NCI-H1694 (cell line): ENCODE data around the gene LENEP.

Experiments
- DNase-seq: peaks from one replicate; lab custom pipeline; 2025; lab: John Stamatoyannopoulos, UW

LENEP gene

DNA sequence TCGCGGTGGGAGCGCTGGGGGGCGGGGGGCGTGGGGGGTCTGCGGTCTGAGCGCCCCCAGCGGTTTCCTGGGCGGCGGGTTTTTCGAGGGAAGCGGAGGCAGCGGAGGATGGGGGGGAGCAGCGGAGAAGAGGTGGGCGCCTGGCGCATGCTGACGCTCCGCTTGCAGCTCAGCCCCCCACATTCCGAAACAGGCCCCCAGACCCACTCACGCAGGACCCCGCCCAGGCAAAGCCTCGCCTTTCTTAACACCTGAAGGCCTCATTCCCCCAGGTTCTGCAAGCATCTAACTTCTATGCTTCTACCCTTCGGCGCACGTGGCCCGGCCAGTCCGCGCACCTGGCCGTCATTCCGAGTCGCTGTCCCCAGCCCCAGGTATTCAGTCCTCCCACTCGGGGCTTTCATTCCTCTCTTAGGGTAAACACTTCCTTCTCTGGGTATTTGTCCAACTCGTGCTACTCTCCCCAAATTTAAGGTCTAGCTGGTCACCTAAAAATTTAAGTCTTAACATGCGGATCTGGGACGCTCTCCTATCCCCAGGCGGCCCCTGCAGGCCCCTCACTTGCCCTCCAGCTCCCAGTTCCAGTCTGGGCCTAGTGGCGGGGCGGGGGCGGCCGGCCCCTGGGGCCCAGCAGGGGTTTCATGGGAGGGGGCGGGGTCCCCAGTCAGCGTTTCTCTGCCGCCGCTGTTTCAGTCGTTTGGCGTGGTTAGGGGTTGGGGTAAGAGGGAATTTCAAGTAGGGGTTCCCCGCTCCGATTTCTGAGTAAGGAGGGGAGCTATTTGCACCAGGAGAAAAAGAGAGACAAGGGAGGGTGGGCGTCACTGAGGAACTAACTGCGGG lies 6.4 kb downstream of the LENEP start:
- DNase-seq: no peak

GRCh38 chr1:155000411-155000725 lies 7.0 kb downstream of the LENEP start:
- peak; percentile 83 for DNase-seq

- peak; percentile 89 for DNase-seq
These were observed 7.5 kb downstream of the LENEP start for GRCh38 chr1:155000726-155001424.

DNA sequence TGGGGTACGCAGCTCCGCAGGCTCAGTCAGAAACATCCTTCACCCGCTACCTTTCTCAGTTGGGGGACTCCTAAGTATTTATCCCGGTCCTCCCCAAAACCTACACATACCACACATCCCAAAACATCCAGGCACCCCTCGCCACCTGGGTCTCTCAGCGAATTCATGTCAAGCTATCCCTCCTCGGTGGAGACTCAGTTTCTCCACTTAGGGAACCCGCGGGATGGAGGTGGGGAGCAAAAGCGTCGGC lies 8.0 kb downstream of the LENEP start:
- DNase-seq: no peak

GRCh38 chr1:155001675-155002463 lies 8.5 kb downstream of the LENEP start:
- peak; percentile 99 for DNase-seq

- no peak for DNase-seq
These were observed 9.3 kb downstream of the LENEP start, which contains the start of gene ZBTB7B for GRCh38 chr1:155002464-155003226. Gene ZBTB7B, plus strand, starts transcription at chr1:155002802. Its CDS starts 11,859 bp downstream, at chr1:155014661.

- peak; percentile 21 for DNase-seq
These were observed 9.9 kb downstream of the LENEP start for GRCh38 chr1:155003227-155003765.

GRCh38 chr1:155003766-155004351 lies 10.5 kb downstream of the LENEP start:
- no peak for DNase-seq

DNA sequence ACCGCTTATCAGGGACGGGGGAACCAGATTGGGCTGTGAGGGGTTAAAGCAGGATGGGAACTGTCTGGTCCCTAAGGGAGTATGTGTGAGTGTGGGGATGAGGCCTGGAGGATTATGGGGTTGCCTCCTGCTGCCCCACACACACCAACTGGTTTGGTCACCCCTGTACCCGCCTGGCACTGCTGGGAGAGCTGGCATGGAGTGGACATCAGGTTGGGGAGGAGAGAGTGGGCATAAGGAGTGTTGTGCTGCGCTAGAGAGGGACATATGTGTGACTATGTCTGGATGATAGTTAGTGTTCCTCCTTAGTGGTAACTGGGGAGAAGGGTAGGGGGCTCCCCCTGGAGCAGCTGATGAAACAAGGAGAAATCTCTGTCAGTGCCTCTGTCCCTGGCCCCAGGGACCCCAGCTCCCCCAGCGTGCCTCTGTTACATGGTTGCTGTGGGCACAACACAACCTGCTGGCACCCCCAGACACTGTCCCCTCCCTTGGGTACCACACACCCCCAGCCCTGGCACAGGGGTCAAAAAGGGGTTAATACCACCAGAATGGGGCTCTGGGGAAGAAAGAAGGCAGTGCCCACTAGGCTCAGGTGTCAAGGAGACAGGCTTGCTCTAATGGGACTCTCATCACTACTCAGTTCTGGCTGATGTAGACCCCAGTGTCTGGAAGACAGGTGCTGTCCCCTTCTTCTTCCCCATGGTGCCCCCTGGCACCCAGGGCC lies 11.1 kb downstream of the LENEP start:
- DNase-seq: no peak

DNA sequence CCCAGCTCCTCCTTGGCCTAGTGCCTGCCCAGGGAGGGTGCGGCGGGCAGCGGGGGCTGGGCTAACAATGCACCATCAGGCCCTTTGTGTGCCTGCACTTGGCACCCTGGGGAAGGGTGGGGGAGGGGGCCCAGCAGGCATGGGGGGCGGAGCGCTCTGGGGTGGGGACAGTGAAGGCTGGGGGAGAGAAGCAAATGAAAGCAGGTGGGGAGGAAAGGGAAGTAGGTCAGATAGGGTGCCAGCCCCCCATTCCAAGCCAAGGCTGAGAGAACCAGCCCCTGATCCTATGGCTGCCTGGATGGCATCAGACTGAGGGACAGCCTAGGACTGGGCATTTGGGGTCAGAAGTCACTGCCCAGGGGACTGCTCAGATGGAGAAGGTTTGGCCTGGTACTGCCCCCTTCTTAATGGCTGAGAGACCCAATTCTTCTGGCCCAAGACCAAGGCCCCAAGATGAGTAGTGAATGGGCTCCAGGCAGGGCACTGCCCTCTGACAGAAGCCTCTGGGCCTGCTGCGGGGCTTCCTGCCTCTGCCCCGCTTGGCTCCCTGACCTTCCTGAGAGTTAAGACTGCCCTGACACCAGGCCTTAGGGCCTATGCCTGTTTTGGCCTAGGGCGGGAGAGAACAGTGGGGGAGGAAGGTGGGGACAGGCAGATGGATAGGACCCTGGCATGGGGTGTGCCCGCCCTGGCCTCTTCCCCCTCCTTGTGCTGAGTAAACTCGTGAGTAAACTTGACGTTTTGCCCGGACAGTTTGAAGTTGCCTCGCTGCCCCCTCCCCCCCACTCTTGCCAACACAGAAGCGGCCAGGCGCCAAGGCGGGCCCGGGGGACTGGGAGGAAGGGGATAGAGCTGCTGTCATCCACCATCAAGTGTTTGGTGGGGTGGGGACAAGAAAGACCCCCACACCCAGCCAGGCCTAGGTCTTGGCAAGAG lies 12.0 kb downstream of the LENEP start:
- DNase-seq: no peak

DNA sequence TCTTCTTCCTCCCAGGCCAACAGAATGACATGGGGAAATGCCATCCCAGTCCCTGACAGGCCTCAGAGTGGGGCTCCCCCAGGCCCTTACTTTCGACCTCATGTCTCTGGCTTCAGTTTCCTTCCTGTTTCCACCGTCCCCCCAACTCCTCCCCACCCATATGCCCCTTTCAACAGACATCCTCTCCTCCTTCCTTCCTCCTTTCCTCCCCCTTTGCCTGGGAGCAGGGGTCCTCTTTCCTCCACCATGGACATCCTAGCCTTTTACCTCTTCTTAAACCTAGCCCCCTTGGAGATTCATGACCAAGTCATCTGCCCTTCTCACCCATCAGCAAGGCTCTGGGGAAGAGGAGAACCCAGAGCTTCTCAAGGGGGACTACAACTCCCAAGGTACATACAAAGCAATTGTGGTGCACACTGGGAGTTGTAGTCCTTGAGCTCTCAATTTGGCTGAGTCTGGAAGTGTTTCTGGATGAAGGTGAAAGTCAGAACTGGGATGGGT lies 13.3 kb downstream of the LENEP start:
- peak; percentile 65 for DNase-seq

DNA sequence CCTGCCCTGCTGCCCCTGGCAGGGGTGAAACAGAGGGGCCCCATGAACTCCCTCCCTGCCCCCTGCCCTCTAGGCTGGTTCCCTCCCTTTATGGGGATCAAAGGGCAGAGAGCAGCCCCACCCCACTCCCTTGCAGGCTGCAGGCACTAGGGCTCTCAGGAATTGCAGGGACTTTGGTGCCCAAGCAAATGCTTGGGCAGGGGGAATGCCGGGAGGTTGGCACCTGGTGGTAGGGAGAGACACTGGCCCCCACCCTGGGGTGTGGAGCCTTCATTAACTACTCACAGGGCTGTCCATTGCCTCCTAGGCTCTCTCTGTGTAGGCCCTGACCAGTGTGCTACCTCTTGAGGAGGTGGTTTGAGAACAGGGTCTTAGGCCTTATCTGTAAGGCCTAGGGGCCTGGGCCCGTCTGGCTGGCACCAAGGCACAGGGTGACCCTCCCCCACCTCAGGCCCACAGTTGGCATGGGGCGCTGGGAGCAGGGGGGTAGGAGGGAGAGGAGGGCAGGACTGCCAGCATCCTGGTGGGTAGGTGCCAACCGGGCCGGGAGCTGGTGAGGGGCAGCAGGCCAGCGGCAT lies 14.0 kb downstream of the LENEP start:
- no peak for DNase-seq

DNA sequence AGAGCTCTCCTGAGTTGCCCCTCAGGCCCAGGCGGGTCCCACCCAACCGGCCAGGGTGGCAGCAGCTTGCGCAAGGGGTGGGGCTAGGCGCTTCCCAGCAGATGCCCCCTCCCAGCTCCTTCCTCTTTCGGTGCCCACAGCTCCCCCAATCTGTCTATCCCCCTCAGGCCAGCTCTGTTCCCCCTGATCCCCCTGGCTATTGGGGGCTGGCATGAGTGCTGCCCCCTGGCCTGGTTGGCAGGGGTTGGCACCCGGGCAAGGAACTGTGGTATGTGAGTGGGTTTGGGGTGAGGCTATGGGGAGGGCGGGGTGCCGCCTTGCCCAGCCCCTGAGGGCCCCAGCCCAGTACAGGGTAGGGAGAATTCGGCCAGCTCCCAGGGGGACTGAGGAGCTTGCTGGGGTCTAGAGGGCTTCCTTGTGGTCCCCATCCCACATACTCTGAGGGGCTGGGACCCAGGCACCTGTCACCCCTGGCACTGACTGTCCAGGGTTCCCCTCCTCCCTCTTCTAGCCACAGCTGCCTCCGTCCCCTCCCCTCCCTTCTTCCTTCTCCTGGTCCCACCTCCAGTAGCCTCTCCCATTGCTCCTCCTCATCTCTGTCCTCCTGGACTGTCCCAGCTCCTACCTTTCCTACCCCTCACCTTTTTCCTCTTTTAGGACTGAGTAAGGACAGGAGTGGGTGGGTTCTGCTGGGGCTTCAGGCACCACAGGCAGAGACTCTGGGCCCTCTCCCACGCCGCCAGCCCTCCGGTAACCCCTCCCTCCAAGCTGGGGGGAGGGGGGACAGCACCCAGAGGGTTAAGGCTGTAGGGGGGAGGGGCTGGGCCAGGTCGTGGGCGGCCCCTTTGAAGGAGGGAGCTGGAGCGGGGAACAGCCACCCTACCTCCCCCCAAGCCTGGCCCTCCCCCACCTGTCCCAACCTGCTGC lies 14.9 kb downstream of the LENEP start:
- no peak for DNase-seq

DNA sequence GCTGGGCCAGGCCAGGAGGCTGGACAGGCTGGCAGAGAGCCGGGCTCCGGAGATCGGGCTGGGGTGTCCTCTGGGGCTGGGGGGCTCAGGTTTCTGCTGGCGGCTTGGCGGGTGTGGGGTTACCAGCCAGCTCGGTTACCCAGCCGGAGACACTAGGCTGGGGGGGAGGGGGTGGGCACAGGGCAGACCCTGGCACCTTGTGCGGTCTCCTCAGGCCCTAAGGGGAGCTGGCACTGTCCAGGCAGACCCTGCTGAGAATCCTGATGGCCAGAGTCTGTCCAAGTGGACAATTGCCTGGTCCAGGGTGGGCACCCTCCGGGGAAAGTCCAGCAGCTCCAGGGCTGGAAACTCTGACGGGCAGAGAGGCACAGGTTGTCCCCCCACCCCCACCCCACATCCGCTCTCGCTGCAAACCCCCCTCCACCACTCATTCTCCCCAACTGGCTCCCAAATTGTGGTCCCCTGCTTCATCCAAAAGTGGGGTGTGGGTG lies 15.9 kb downstream of the LENEP start:
- no peak for DNase-seq

DNA sequence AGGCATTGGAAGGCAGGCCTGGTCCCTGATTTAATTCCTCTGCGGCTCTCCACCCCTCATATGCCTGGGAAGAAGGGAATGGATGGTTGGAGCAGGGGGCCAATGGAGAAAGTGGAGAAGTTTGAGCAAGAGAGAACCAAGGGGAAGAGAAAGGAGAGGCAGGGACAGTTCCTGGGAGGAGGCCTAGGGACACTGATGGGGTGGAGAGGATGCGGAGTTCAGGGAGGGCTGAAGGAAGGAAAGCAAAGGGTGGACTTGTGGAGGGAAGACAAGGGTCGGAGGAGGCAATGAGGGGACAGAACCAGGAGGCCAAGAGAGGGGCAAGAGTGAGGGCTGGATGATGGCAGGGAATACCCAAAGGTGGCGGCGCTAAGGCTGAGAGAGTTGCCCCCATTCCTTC lies 16.4 kb downstream of the LENEP start:
- DNase-seq: no peak

DNA sequence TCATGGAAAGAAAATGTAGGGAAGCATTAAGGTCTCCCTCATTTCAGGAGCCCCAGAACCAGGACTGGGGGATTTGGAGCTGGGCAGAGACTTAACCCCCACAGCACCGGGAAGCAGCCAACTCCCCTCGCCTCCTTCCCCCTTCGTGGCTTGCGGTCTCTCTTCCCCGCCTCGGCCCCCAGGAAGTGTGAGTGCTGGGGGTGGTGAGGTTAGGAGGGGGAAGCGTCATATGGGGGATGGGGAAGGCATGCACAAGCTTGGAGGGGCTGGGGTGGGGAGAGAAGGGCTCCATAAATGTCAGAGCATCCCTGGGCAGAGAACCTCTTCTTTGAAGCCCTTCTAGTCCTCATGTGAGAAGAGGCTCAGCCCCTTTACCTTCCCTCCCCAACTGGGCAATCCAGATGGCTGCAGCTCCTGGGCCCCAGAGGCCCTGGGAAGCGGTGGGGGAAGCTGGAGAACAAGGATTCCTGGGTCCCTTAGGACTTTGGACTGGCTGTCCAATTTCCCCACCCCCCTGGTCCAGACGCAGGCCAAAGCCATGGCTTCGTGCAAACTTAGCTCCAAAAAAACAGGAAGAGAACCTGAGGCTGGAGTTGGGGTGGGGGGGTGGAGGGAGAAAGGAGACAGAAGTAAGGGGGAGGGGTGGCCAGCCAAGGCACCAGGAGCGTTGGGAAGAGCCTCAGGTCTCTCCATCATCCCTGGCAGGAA lies 17.0 kb downstream of the LENEP start:
- DNase-seq: no peak

DNA sequence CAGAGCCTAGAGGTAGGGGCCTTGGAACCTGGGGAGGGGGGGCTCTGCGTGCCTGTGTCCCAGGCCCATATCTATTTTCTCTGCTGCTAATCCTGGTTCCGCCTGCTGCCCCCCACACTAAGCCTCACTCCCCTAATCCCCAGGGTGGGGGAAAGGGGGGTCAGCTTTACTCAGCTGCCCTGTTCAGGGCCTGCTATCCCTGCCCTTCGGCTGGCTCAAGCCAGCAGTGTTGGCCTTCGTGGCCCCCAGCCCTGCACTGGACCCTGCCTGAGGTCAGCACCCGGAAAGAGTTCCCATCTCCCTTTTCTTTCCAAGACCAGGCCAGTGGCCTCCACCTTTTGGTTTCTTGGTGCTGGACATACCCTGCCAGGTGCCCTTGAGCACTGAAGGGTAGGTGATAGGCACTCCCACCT lies 17.6 kb downstream of the LENEP start:
- no peak for DNase-seq
